HG03571 (cell line): ENCODE measurements around the gene INTS13.
"Not testable (repeated sequence)": the region's sequence is repeated elsewhere in the genome, so short reads cannot be mapped to it uniquely, and the experiment has no call there.

Source experiments
- ATAC-seq: cut with Tn5 transposase; IDR thresholded peaks from one replicate; pipeline ENCODE4 v1.9.1; 2021; ENCODE audit not compliant: unreplicated experiment

INTS13 gene

GRCh38 chr12:26936559-26937442 is 980 bp downstream of the INTS13 start:
- ATAC-seq, result no peak

GRCh38 chr12:26935636-26936378 is 2.0 kb downstream of the INTS13 start:
- ATAC-seq, result no peak

GRCh38 chr12:26929590-26929989 is 8.2 kb downstream of the INTS13 start:
- no peak for ATAC-seq

- no peak for ATAC-seq
Measured at GRCh38 chr12:26928661-26929060, 9.1 kb downstream of the INTS13 start.

GRCh38 chr12:26921886-26922285 is 15.9 kb downstream of the INTS13 start:
- no peak for ATAC-seq

GRCh38 chr12:26919216-26919555 is 18.6 kb downstream of the INTS13 start:
- no peak for ATAC-seq

GRCh38 chr12:26918321-26919215 is 19.2 kb downstream of the INTS13 start:
- ATAC-seq, result no peak

GRCh38 chr12:26906704-26907103 is 31.1 kb downstream of the INTS13 start:
- no peak for ATAC-seq

GRCh38 chr12:26906024-26906423 is 31.8 kb downstream of the INTS13 start:
- ATAC-seq, result no peak

GRCh38 chr12:26903396-26903795 is 34.4 kb downstream of the INTS13 start:
- ATAC-seq, result not testable (repeated sequence)

GRCh38 chr12:26896913-26897312 is 40.9 kb downstream of the INTS13 start:
- ATAC-seq, result no peak

- ATAC-seq, result no peak
Measured at GRCh38 chr12:26895672-26896071, 42.1 kb downstream of the INTS13 start.

- ATAC-seq, result no peak
Measured at GRCh38 chr12:26891704-26892103, 46.1 kb downstream of the INTS13 start.

- no peak for ATAC-seq
Measured at GRCh38 chr12:26890784-26891183, 47.0 kb downstream of the INTS13 start.

GRCh38 chr12:26884765-26885576 is 52.8 kb downstream of the INTS13 start:
- peak; percentile 80 for ATAC-seq

- ATAC-seq, result no peak
Measured at GRCh38 chr12:26880625-26881024, 57.2 kb downstream of the INTS13 start.

GRCh38 chr12:26878661-26879119 is 59.1 kb downstream of the INTS13 start:
- ATAC-seq, result no peak

GRCh38 chr12:26874501-26875296 is 63.1 kb downstream of the INTS13 start:
- peak; percentile 47 for ATAC-seq

- ATAC-seq, result no peak
Measured at GRCh38 chr12:26872625-26873024, 65.2 kb downstream of the INTS13 start.
